HG03025 (cell line): ENCODE measurements around the gene CEBPZ.
A peak's percentile ranks its signal among the peaks of the same experiment; 100 is the strongest.

Source experiments
- ATAC-seq: cut with Tn5 transposase; IDR thresholded peaks from one replicate; pipeline ENCODE4 v1.9.1; 2021; ENCODE audit warnings: mild to moderate bottlenecking, moderate library complexity; ENCODE audit not compliant: unreplicated experiment, low FRiP score

CEBPZ gene

DNA sequence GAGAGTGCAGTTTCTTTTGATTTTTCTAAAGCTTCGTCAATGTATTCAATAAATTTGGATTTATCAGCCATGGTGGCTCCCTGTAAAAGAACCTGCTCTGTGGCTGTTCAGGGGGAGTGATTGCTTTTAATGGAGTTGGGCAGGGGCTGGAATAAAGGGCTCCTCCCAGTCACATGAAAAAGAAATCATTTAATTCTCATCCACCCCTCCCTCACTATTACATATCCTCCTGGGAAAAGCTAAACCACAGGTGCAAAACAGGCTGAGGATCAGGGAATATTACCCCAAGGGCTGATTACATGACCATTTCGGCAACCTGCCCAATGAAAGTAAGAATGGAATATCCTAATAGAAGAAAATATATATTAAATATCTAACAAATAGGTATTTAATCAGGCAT lies 42.8 kb downstream of the CEBPZ start, which contains the start of gene SULT6B1:
Gene SULT6B1 (minus strand): TSS at position 101 of the 400 bp plus-strand sequence. CDS start 30 bp downstream, at position 71.
- ATAC-seq, result no peak

- ATAC-seq, result no peak
Observed at GRCh38 chr2:37181726-37182684, 49.4 kb downstream of the CEBPZ start.

GRCh38 chr2:37180640-37181039 lies 50.8 kb downstream of the CEBPZ start:
- no peak for ATAC-seq

- ATAC-seq, result no peak
Observed at GRCh38 chr2:37180006-37180639, 51.3 kb downstream of the CEBPZ start.

DNA sequence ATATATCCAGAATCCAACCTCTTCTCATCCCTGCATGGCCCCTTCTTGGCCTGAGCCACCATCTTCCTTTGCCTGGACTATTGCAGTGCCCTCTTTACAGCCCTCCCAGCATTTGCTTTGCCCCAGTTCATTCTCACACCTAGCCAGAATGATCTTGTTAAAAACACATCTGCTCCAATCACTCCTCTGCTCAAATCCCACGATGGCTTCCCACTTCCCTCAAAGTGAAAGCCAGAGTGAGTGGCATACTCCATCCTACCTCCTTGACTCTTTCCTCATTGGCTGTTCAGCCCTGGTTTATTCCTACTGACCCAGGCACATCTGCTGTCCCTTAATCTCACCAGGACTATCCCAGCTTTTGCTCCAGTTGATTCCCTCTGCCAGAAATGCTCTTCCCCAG lies 57.7 kb downstream of the CEBPZ start:
- ATAC-seq, result no peak

GRCh38 chr2:37171624-37171950 lies 59.8 kb downstream of the CEBPZ start:
- no peak for ATAC-seq

- ATAC-seq, result no peak
Observed at GRCh38 chr2:37168217-37168981, 63.0 kb downstream of the CEBPZ start.

DNA sequence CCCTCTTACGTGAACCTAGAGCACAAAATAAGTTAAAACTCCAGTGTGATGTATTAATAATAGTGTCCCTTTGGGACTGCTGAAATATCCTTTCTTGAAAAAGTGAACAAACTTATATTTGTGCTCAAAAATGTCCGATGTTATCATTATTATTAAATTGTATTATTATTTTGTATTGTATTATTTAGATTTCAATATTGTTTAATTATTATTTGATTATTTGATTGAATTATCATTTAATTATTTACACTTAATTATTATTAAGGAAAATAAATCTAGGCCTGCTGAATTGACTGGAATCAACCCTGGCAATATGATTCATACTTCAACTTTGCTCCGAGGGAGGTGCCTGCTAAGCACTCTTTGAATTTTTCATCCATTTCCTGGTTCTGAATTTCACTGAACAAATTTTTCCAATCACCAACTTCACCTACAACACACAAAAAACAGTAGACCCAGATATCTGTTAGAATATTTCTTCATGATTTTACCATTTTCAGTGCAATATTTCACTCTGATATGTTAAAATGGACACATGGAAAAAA lies 63.7 kb downstream of the CEBPZ start:
- ATAC-seq, result no peak

- ATAC-seq, result no peak
Observed at GRCh38 chr2:37164757-37165156, 66.6 kb downstream of the CEBPZ start.

DNA sequence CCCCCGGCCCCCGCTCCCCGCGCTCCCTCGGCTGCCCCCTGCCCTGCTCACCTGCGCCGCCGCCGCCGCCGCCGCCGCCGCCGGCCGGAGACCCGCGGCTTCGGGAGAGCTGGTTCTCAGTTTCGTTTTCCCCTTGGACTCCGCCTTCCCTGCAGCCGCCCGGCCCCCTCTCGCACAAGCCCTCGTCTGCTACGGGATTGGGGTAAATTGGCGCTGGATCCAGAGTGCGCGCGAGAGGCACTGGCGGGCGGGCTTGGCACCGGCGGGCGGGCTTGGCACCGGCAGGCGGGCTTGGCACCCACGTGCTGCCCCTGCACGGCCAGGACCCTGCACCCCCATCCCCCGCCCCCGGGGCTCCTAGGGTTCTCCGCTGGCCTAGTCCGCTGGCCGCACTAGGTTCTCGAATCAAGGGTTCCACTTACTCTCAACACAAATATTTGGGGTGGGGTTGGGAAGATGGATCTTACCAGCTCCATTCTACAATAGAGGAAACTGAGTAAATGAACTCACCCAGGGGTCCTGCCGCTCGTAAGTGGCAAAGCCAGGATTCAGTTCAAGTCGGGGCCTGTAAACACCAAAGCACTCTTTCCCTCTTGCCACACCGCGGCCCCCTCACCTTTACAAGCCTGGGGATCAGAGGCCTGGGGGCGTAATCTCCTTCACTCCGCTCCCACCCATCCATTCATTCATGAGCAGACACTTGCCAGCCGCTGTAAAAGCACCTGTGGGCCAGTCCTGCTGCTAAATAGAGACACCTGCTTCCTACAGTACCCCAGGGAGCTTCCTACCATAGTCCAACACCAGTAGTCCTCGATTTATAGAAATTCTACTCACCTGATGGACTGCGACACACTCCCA lies 74.3 kb downstream of the CEBPZ start, which contains the start of gene EIF2AK2:
Gene EIF2AK2 (minus strand): TSS at position 124 of the 858 bp plus-strand sequence. CDS start 9,174 bp downstream, outside the sequence.
- peak; percentile 82 for ATAC-seq

DNA sequence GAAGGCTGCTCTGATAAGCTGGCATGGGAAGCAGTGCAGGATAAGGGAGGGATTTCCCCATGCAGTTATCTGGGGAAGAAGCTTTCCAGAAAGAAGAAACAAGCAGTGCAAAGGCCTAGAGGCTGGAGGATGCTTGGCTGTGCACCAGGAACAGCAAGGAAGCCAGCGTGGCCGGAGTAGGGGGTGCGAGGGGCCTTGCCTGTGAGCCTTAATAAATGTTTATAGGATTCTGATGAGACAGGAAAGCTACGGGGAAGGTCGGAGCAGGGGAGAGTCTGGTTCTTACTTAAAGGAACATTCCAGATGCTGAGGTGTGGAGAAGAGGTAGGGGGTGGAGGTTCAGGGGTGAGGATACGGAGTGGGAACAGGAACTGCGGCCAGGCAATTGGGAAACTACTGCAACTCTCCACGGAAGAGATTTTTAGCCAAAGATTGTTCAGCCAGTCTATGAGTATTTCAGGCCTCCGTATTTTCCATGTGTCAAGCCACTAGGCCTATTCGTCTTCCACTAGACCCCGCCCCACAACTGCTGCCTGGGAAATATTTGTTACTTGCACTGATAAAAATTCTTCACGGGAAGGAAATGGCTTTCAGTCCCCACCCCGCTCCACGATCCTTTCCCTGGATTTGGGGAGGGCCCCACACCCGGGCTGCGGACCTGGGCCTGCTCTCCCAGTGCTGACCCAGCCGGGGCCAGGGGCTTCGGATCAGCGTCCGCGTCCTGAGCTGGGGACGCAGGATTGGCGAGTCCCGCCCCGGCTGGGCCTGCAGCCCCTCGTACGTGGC lies 75.1 kb downstream of the CEBPZ start:
- peak; percentile 10 for ATAC-seq

DNA sequence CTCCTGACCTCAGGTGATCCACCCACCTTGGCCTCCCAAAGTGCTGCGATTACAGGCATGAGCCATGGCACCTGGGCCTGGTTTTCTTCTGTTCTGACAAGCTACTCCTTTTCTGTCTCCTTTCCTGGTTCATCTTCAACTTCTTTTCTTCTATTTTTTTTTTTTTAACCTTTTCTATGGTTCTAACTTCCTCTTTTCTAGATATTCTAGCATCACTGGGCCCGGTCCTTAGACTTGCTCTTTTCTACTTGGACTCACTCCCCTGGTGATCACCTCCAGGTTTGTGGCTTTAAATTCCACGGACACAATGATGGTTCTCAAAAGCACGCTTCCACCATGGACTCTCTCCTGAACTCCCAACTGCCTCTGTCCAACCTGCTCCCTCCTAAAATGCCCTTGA lies 76.6 kb downstream of the CEBPZ start:
- ATAC-seq, result no peak

DNA sequence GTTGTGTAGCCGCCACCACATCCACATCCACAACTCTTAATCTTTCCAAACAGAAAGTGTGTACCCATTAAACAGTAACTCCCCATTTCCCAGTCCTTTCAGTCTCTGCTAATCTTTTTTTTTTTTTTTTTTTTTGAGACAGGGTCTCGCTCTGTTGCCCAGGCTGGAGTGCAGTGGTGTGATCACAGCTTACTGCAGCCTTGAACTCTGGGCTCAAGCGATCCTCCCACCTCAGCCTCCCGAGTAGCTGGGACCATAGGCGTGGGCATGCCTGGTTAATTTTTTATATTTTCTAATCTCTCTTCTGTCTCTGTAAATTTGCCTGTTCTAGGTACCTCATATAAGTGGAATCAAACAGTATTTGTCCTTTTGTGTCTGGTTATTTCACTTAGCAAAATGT lies 78.2 kb downstream of the CEBPZ start:
- no peak for ATAC-seq
